Hematopoietic multipotent progenitor cell (in vitro differentiated cells): Measurements from ENCODE around the gene MYH15. TPM values are rescaled to one million over a fixed set of nuclear protein-coding genes. Genes with fewer than 3 reads are reported as not detected.
A peak's percentile ranks its signal among the peaks of the same experiment; 100 is the strongest.

Source experiments
- DNase-seq, 3 donors: peaks; one replicate each; pipeline ENCODE4 v3.0.0-alpha.2; 2011 to 2015; ENCODE audit warnings: low read depth in 2 of 3, low spot score in 2 of 3
- total RNA-seq: library from RNA; depleted of rRNA; stranded (reverse); fragments of >200 nt; gene quantifications from one replicate; pipeline ENCODE4 v1.2.3, GENCODE V29; 2012

The MYH15 gene
- total RNA-seq, 1 donor, result under 0.01 TPM

- no peak for DNase-seq
Measured at GRCh38 chr3:108420926-108421325, 89.5 kb downstream of the MYH15 start.

GRCh38 chr3:108416111-108416869 is 94.1 kb downstream of the MYH15 start:
- DNase-seq, result no peak

- DNase-seq, result peak in 1 of 3 donors; percentile 10
Measured at GRCh38 chr3:108415661-108416060, 94.7 kb downstream of the MYH15 start.

GRCh38 chr3:108414007-108414406 is 96.4 kb downstream of the MYH15 start:
- DNase-seq, result no peak

GRCh38 chr3:108412121-108412750 is 98.2 kb downstream of the MYH15 start:
- DNase-seq, result no peak

- DNase-seq, result no peak
Measured at GRCh38 chr3:108410531-108410984, 99.8 kb downstream of the MYH15 start.

GRCh38 chr3:108409800-108410178 is 100.6 kb downstream of the MYH15 start:
- DNase-seq, result no peak

GRCh38 chr3:108408883-108409799 is 101.3 kb downstream of the MYH15 start:
- DNase-seq, result no peak

GRCh38 chr3:108407886-108408285 is 102.5 kb downstream of the MYH15 start:
- peak in 2 of 3 donors; percentile 29 to 64 for DNase-seq

GRCh38 chr3:108406661-108407206 is 103.7 kb downstream of the MYH15 start:
- peak in 2 of 3 donors; percentile 54 to 78 for DNase-seq

- DNase-seq, result no peak
Measured at GRCh38 chr3:108406063-108406660, 104.2 kb downstream of the MYH15 start.

- DNase-seq, result no peak
Measured at GRCh38 chr3:108404368-108404767, 106.0 kb downstream of the MYH15 start.

- no peak for DNase-seq
Measured at GRCh38 chr3:108403686-108404345, 106.6 kb downstream of the MYH15 start.

GRCh38 chr3:108403198-108403597 is 107.2 kb downstream of the MYH15 start:
- DNase-seq, result no peak

GRCh38 chr3:108401836-108402235 is 108.6 kb downstream of the MYH15 start:
- no peak for DNase-seq

GRCh38 chr3:108398510-108398909 is 111.9 kb downstream of the MYH15 start:
- no peak for DNase-seq

GRCh38 chr3:108396336-108396735 is 114.1 kb downstream of the MYH15 start:
- no peak for DNase-seq

- peak in 1 of 3 donors; percentile 14 for DNase-seq
Measured at GRCh38 chr3:108394563-108394962, 115.8 kb downstream of the MYH15 start.

- no peak for DNase-seq
Measured at GRCh38 chr3:108394016-108394415, 116.4 kb downstream of the MYH15 start.
